Gastrocnemius medialis (tissue), 4 donors: ENCODE data around the gene HERC3.

Source experiments
- POLR2A ChIP-seq, 2 donors: fragments of 450-650 bp; IDR thresholded peaks; one replicate each; pipeline ENCODE4 v1.6.1; 2017; ENCODE audit warnings: antibody characterized with exemption in 2 of 2, mild to moderate bottlenecking in 2 of 2, moderate library complexity in 2 of 2
- TF ChIP-seq, protein P1 (sequence below), 5 experiments: fragments of 450-650 bp in 3 of 5; fragments of 200-600 bp in 2 of 5; sonication (generic) in 2 of 5; IDR thresholded peaks in 4 of 5; conservative IDR thresholded peaks in 1 of 5; 1 replicate in 4 of 5; 2 replicates in 1 of 5; pipeline ENCODE4 v1.5.1; 2016 to 2019; ENCODE audit warnings: antibody characterized with exemption in 5 of 5, mild to moderate bottlenecking in 3 of 5, moderate library complexity in 3 of 5

DNA sequence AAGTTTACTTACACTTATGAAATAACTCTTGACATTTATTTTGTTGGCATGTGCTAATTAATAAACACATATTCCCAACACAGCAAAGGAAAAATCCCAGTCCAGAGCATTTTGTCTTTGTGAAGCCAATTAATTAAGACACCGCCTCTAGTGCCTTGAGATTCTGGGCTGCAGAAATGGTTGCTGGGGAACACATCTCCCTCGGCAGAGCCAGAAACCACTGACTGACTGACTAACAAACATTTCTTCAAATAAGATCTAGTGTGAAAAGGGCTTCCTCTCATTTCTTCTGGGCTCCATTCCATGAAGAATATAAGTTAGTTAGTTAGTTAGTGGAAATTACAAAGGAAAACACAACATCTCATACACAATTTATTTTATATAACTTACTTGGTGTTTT is 133.7 kb downstream of the HERC3 start:
- no peak for TF ChIP-seq POLR2A (IDR thresholded peaks at IDR 0.05)
- TF ChIP-seq, protein P1, sequence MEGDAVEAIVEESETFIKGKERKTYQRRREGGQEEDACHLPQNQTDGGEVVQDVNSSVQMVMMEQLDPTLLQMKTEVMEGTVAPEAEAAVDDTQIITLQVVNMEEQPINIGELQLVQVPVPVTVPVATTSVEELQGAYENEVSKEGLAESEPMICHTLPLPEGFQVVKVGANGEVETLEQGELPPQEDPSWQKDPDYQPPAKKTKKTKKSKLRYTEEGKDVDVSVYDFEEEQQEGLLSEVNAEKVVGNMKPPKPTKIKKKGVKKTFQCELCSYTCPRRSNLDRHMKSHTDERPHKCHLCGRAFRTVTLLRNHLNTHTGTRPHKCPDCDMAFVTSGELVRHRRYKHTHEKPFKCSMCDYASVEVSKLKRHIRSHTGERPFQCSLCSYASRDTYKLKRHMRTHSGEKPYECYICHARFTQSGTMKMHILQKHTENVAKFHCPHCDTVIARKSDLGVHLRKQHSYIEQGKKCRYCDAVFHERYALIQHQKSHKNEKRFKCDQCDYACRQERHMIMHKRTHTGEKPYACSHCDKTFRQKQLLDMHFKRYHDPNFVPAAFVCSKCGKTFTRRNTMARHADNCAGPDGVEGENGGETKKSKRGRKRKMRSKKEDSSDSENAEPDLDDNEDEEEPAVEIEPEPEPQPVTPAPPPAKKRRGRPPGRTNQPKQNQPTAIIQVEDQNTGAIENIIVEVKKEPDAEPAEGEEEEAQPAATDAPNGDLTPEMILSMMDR (IDR thresholded peaks at IDR 0.05 in 4 of 5, conservative IDR thresholded peaks at IDR 0.05 in 1 of 5): no peak
